Coronary artery (tissue), 2 donors: ENCODE results near the gene TRIM73.
A peak's percentile ranks its signal among the peaks of the same experiment; 100 is the strongest.
"Not testable (repeated sequence)": the region's sequence is repeated elsewhere in the genome, so short reads cannot be mapped to it uniquely, and the experiment has no call there.

Source experiments
- DNase-seq: peaks from one replicate; pipeline ENCODE4 v3.0.0-alpha.2; 2017; ENCODE audit warnings: low spot score
- H3K27ac ChIP-seq, 2 donors: fragments of 200-600 bp; sonication (generic); one replicate each; pipeline ENCODE4 v1.5.1; 2016 to 2019
- H3K4me3 ChIP-seq: fragments of 200-600 bp; sonication (generic); 2 replicates; pipeline ENCODE4 v1.5.1; 2016; ENCODE audit warnings: mild to moderate bottlenecking, moderate library complexity

The TRIM73 gene

DNA sequence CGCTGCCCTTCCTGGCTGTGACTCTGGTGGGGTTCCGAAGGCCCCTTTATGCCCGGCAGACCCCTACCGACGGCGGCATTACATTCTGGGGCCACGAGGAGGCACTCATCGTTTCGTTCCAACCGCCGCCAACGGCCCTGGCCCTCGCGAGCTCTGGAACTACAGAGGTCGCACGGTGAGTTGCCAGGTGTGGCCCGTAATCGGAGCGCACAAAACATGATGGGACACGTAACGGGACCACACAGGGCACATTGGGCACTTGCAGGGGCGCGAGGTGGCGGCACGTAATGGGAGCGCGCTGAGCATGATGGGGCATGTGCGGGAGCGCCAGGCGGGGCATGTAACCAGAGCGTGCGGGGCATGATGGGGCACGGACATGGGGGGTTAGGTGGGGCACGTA lies at the start of gene TRIM73:
Gene TRIM73 (plus strand): TSS at position 301 of the 400 bp plus-strand sequence. CDS start 3,305 bp downstream, outside the sequence.
- not testable (repeated sequence) for H3K27ac ChIP-seq, H3K4me3 ChIP-seq, DNase-seq

- not testable (repeated sequence) for H3K4me3 ChIP-seq, DNase-seq
- peak overlapping the region in 1 of 2 donors; percentile 32 for H3K27ac ChIP-seq
Observed at GRCh38 chr7:75358671-75359541, 36.5 kb upstream of the TRIM73 start.

DNA sequence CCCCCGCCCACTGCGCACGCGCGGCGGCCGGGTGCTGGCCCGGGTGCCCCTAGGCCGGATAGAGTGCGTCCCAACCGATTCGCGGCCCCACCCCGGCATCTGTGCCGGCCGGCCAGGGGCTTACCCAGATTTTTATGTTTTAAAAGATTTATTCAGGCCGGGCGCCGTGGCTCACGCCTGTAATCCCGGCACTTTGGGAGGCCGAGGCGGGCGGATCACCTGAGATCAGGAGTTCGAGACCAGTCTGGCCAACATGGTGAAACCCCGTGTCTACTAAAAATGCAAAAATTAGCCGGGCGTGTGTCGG lies 35.9 kb upstream of the TRIM73 start:
- H3K4me3 ChIP-seq, H3K27ac ChIP-seq, DNase-seq: not testable (repeated sequence)

DNA sequence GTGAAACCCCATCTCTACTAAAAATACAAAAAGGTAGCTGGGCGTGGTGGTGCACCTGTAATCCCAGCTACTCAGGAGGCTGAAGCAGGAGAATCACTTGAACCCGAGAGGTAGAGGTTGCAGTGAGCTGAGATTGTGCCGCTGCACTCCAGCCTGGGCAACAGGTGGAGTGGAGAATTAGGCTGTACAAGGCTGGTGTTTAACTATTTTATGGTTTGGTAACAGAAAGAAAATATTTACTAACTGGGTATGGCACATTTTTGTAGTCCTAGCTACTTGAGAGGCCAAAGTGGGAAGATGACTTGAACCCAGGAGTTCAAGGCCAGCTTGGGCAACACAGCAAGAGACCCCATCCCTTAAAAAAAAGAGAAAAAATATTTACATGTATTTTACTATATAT lies 31.4 kb upstream of the TRIM73 start:
- H3K27ac ChIP-seq, H3K4me3 ChIP-seq, DNase-seq: not testable (repeated sequence)

DNA sequence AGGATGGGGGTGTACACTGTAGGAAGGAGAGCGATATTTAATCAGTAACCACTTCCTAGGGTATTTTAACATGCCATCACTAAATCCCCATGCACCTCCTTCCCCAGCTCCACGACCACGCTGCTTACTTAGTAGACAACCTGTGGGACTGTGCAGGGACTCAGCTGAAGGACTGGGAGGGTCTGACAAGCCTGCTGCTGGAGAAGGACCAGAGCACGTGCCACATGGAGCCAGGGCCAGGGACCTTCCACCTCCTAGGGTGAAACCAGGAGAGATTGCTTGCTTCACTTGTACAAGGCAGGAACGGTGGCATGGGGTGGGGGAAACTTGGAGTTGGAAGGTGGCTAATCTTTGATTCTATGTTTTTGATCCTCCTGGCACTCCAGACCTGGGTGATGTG lies 28.8 kb upstream of the TRIM73 start:
- not testable (repeated sequence) for H3K4me3 ChIP-seq, DNase-seq, H3K27ac ChIP-seq

DNA sequence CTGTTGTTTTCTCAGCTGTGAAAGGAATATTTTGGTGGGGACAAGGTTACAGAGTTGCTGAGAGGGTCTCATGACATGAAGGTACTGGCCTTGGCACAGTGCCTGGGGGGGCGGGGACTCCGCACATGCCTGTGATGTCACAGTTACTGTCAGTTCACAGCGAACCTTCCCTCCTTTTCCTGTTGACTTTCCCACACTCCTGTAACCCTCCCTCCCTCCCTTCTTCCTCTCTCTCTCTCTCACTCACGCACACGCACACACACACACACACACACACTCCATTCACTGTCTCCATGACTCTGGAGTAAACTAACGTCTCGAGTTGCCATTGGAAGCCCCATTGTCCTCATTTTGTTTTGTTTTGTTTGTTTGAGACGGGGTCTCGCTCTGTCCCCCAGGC lies 28.1 kb upstream of the TRIM73 start:
- not testable (repeated sequence) for DNase-seq, H3K27ac ChIP-seq, H3K4me3 ChIP-seq

DNA sequence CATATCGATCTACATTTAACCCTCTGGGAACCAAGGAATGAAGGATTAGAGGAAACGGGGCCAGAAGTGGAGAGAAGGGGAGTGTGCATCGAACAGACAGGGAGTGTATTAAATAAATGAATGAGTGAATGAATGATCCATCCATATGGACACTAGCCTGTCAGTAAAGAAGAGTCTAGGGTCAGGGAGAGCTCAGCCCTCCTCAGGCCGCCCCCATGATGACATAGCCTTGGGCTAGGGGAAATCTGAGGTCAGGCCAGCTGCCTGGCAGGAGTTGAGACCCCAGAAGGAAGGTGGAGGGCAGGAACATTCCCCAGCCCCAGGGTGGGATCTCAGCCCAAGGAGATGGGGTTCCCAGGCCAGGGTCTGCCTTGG lies 21.3 kb upstream of the TRIM73 start:
- not testable (repeated sequence) for DNase-seq, H3K27ac ChIP-seq, H3K4me3 ChIP-seq

- not testable (repeated sequence) for H3K4me3 ChIP-seq, DNase-seq, H3K27ac ChIP-seq
Observed at GRCh38 chr7:75374519-75375317, 20.7 kb upstream of the TRIM73 start.

DNA sequence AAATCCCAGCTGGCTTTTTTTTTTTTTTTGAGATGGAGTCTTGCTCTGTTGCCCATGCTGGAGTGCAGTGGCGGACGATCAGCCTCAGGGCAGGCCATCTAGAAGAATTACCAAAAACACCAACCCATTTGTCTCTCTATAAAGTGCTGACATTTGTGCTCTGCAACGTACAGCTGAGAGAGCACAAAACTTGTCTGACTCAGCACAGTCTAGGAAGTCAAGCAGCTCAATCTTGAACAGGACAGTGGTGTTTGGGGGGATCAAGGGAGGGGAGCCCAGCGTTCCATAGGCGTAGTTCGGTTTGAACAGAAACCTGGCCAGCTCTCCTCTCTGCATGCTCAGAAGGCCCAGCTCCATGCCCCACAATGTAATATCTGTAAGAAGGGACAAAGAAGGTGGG lies 2.2 kb upstream of the TRIM73 start:
- H3K27ac ChIP-seq, DNase-seq, H3K4me3 ChIP-seq: not testable (repeated sequence)

DNA sequence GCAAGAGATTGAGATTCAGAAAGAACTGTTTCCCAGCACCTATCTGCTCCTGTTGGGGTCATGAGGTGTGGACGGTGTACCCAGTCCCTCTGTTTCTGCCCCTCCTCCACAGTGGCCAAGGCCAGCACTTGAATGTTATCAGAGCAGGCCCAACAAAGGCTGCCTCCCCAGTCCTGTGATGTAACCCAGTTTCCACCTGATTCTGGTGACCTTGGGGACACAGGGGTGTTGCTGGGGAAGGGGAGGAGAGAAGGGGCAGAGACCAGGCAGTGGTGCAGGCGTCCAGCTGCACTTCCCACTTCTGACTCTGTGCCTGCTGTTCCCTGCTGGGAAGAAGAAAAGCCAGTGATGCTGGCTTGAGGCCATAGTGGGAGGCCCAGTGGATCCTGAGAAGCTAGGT lies 2.4 kb downstream of the TRIM73 start:
- not testable (repeated sequence) for DNase-seq, H3K27ac ChIP-seq, H3K4me3 ChIP-seq

- H3K4me3 ChIP-seq, H3K27ac ChIP-seq, DNase-seq: not testable (repeated sequence)
Observed at GRCh38 chr7:75398771-75399700, 3.6 kb downstream of the TRIM73 start.

GRCh38 chr7:75400575-75400974 lies 5.1 kb downstream of the TRIM73 start:
- not testable (repeated sequence) for DNase-seq, H3K27ac ChIP-seq, H3K4me3 ChIP-seq

DNA sequence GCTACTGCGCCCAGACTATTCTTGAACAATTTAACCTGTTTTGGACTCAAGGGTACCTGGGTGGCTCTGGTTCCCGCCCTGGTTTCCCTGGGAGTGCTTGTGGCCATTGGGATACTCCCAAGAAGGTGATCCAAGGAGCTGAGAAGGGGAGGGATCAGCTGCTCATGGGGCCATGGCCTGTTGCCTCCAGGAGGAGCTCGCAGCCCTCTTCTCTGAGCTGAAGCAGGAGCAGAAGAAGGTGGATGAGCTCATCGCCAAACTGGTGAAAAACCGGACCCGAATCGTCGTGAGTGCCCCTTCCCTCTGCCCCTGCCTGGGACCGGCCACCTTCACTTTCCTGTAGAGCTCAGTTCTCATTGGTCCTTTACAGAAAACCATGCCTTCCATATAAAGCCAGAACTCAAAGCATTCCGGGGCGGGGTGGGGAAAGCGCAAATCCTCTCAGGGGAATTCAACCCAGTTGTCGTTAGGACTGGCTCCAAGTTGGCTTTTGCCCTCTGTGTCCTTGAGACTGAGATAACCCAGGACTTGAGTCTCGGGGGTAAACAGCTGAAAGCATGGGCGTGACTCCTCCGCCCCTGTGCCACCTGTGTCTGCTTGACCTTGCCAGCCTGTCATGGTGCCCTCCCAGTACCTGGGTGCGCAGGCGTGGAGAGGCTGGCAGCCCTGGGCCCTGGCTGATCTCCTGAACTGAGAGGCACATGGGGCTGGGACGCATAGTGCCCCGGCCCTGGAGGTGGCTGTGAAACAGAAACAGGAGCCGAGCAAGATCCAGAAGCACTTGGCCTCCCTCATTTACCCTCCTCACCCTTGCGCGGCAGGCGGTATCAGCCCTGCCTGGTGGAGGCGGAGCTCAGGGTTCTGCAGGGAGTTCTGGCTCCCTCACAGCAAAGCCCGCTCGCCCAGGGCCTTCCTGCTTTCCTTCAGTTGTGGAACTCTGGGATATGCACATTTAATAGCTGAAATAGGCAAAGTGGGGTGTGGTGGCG lies 8.3 kb downstream of the TRIM73 start:
- DNase-seq, H3K4me3 ChIP-seq, H3K27ac ChIP-seq: not testable (repeated sequence)

DNA sequence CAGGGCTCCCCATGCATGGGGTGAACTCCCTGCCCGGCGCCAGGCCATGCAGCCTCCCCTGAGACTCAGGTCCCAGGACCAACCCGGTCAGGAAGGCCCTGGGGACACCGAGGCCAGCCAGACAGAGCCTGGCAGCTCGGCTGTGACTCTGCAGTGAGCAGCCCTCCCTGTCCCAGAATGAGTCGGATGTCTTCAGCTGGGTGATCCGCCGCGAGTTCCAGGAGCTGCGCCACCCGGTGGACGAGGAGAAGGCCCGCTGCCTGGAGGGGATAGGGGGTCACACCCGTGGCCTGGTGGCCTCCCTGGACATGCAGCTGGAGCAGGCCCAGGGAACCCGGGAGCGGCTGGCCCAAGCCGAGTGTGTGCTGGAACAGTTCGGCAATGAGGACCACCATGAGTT lies 9.2 kb downstream of the TRIM73 start:
- H3K4me3 ChIP-seq, result not testable (repeated sequence)

GRCh38 chr7:75409880-75410822 lies 14.7 kb downstream of the TRIM73 start:
- not testable (repeated sequence) for DNase-seq, H3K27ac ChIP-seq
- H3K4me3 ChIP-seq, result peak overlapping the region; percentile 66

More for the DNA sequence above, 9.2 kb downstream of the TRIM73 start:
- DNase-seq, H3K27ac ChIP-seq: not testable (repeated sequence)

DNA sequence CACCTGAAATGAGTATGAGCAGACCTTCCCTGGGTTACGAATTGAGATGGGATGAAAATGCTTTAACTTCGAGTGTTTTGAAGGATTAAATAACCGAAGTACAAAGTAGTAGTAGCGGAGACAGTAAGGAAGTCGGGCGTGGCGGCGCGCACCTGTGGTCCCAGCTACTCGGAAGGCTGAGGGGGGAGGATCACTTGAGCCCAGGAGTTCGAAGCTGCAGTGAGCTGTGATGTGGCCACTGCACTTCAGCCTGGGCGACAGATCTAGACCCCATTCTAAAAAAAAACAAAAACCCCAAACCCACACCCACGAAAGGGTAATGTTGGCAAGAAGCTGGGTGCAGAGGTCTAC lies 15.4 kb downstream of the TRIM73 start:
- H3K27ac ChIP-seq, H3K4me3 ChIP-seq, DNase-seq: not testable (repeated sequence)

DNA sequence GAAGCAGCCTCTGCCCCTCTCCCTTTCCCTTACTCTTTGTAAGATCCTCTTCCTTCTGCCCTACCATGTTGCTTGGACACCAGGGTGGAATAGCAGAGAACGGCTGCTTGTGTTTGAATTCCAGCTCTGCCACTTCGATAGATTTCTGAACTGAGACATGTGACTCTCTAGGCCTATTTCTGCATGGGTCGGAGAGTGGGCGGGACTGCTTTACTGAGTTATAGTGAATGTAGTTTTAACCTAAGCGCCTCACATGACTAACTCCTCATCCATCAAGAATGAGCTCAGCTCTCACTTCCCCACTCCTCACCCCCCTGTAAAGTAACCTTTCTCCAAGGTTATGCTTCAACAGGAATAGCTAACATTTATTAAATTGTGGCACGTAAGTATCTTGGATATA lies 18.8 kb downstream of the TRIM73 start:
- H3K27ac ChIP-seq, H3K4me3 ChIP-seq, DNase-seq: not testable (repeated sequence)
